Measurements from ENCODE around the gene NRIP1.

The NRIP1 gene

DNA sequence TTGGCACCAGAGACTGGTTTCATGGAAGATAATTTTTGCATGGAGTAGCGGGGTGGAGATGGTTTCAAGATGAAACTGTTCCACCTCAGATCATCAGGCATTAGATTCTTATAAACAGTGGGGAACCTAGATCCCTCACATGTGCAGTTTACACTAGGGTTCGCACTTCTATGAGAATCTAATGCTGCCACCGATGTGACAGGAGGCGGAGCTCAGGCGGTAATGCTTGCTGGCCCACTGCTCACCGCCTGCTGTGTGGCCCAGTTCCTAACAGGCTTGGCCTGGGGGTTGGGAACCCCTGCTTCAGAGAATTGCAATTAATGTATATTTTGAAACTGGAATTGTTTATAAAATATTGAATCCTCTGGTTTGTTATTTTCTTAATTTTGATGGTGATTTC is 92.1 kb downstream of the NRIP1 start:
- peaks cover 6% of the 10 kb centered on the region in 2 donors for H3K36me3 ChIP-seq (ENCODE audit: control insufficient read depth in 2 of 2, insufficient read depth in 2 of 2, low read length in 2 of 2)
- no peaks in the 10 kb centered on the region for H3K4me1 ChIP-seq (ENCODE audit: control insufficient read depth, insufficient read depth, low read length)
- H3K27me3 ChIP-seq (ENCODE audit: control insufficient read depth in 1 of 2, insufficient read depth in 2 of 2, low read length in 2 of 2): no peaks in the 10 kb centered on the region
- H3K4me3 ChIP-seq (ENCODE audit: low read length in 2 of 2): no peak overlapping the region
- H3K9ac ChIP-seq (ENCODE audit: low read length in 2 of 2): no peak overlapping the region
- no peaks in the 10 kb centered on the region for H3K9me3 ChIP-seq (ENCODE audit: control insufficient read depth in 2 of 2, low read length in 2 of 2)
- H3K27ac ChIP-seq (ENCODE audit: low read length): no peak overlapping the region

DNA sequence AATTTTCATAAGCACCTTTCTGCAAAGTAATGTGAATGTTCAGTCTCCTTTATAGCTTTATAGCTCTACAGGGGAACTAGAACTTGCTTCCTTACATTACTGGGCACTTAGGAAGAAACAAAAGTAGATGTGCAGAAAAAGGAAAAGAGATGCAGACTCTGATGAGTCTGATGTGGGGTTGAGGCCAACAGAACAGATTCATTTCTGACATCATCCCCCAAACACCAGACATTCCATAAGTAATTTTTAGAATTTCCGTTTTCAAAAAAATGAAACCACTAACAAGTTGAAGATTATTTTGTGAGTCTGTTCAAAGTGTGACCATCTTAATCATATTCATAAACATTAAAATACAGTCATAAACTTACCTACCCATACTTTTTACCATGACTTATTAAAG is 96.0 kb downstream of the NRIP1 start:
- no peaks in the 10 kb centered on the region for H3K27me3 ChIP-seq (ENCODE audit: control insufficient read depth in 1 of 2, insufficient read depth in 2 of 2, low read length in 2 of 2)
- no peaks in the 10 kb centered on the region for H3K4me1 ChIP-seq (ENCODE audit: control insufficient read depth, insufficient read depth, low read length)
- peaks cover 15 to 16% of the 10 kb centered on the region in 2 donors for H3K36me3 ChIP-seq (ENCODE audit: control insufficient read depth in 2 of 2, insufficient read depth in 2 of 2, low read length in 2 of 2)
- no peak overlapping the region for H3K4me3 ChIP-seq (ENCODE audit: low read length in 2 of 2)
- no peak overlapping the region for H3K27ac ChIP-seq (ENCODE audit: low read length)
- no peaks in the 10 kb centered on the region for H3K9me3 ChIP-seq (ENCODE audit: control insufficient read depth in 2 of 2, low read length in 2 of 2)
- no peak overlapping the region for H3K9ac ChIP-seq (ENCODE audit: low read length in 2 of 2)

DNA sequence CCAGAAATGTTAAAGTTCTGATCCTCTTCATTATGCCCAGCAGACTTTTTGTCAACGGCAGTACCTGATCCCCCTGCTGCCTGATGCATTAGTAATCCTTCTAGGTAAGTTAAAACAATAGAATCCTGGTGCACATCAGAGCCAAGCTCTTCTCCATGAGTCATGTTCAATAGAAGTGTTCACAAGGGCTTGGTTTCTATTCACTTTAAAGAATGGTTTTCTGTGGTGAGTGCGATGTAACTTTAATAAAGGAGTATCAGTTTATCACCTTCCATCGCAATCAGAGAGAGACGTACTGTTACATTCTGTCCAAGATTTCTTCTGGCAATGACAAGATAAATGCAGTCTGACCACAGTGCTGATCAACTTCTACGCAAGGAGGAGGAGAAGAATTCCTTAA is 96.8 kb downstream of the NRIP1 start:
- Histone ChIP-seq H3K27me3 (ENCODE audit: control insufficient read depth in 1 of 2, insufficient read depth in 2 of 2, low read length in 2 of 2) (no peaks in the 10 kb centered on the region), H3K36me3 (ENCODE audit: control insufficient read depth in 2 of 2, insufficient read depth in 2 of 2, low read length in 2 of 2) (peaks cover 15 to 16% of the 10 kb centered on the region in 2 donors), H3K9me3 (ENCODE audit: control insufficient read depth in 2 of 2, low read length in 2 of 2) (no peaks in the 10 kb centered on the region), H3K4me3 (ENCODE audit: low read length in 2 of 2) (no peak overlapping the region), H3K4me1 (ENCODE audit: control insufficient read depth, insufficient read depth, low read length) (no peaks in the 10 kb centered on the region), H3K9ac (ENCODE audit: low read length in 2 of 2) (no peak overlapping the region), H3K27ac (ENCODE audit: low read length) (no peak overlapping the region)

DNA sequence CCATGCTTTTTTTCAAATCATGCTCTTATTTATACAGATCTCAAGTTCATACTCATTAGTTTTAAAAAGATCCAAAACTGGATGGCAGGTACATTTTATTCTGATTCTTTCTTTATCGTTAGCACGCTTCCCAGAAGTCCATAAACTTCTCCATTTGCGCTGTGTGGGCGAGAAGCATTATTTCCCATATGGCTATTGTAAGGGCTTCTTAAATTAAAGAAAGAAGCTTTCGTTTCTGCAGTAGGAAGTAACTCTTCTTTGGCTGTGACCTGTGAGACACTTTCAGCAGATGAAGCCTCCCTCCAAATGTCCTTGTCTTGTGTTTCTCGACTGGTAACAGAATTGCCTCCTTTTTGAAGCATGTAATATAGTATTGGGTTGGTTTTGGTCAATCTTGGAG is 100.2 kb downstream of the NRIP1 start:
- Histone ChIP-seq H3K36me3 (ENCODE audit: control insufficient read depth in 2 of 2, insufficient read depth in 2 of 2, low read length in 2 of 2) (peaks cover 15 to 16% of the 10 kb centered on the region in 2 donors), H3K9ac (ENCODE audit: low read length in 2 of 2) (no peak overlapping the region), H3K4me1 (ENCODE audit: control insufficient read depth, insufficient read depth, low read length) (no peaks in the 10 kb centered on the region), H3K4me3 (ENCODE audit: low read length in 2 of 2) (no peak overlapping the region), H3K27me3 (ENCODE audit: control insufficient read depth in 1 of 2, insufficient read depth in 2 of 2, low read length in 2 of 2) (no peaks in the 10 kb centered on the region), H3K9me3 (ENCODE audit: control insufficient read depth in 2 of 2, low read length in 2 of 2) (no peaks in the 10 kb centered on the region), H3K27ac (ENCODE audit: low read length) (no peak overlapping the region)

DNA sequence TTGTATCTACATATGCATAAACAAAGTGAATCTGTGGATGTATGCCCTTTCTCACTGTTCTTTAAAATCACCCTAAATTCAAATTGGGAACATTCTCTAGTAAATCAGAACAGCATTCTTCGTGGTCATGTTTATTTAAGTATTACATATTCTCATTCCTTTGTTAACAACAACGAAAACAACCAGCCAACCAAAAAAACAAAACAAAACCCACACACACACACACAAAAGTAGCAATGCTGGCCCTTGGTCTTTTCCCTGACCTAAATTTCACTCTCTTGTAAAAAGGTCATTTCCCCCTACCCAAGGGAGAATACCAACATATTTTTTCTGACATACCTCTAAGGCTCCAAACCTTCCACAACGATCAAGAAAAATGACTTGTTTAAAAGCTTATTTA is 102.6 kb downstream of the NRIP1 start:
- H3K4me1 ChIP-seq (ENCODE audit: control insufficient read depth, insufficient read depth, low read length): no peaks in the 10 kb centered on the region
- H3K9ac ChIP-seq (ENCODE audit: low read length in 2 of 2): no peak overlapping the region
- peaks cover 5% of the 10 kb centered on the region in 2 donors for H3K36me3 ChIP-seq (ENCODE audit: control insufficient read depth in 2 of 2, insufficient read depth in 2 of 2, low read length in 2 of 2)
- no peak overlapping the region for H3K27ac ChIP-seq (ENCODE audit: low read length)
- no peak overlapping the region for H3K4me3 ChIP-seq (ENCODE audit: low read length in 2 of 2)
- no peaks in the 10 kb centered on the region for H3K27me3 ChIP-seq (ENCODE audit: control insufficient read depth in 1 of 2, insufficient read depth in 2 of 2, low read length in 2 of 2)
- no peaks in the 10 kb centered on the region for H3K9me3 ChIP-seq (ENCODE audit: control insufficient read depth in 2 of 2, low read length in 2 of 2)

DNA sequence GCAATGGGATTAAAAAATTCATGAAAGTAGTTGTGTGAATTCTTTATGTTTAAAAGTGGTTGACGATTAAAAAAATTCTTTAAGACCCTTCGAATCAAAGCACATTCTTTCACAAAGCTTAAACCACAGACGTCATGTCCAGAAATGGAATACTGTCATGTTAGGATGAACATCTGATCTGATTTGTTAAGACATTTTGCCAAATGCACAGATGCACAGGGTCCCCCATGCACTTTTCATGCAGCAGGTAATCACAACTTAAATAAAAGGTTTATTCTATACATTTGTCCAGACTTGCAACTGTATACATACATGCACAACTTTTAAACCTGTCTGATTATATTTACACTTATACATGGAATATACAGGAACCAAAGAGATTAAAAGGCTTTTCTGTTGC is 103.3 kb downstream of the NRIP1 start:
- peaks cover 6% of the 10 kb centered on the region for H3K4me1 ChIP-seq (ENCODE audit: control insufficient read depth, insufficient read depth, low read length)
- H3K9me3 ChIP-seq (ENCODE audit: control insufficient read depth in 2 of 2, low read length in 2 of 2): no peaks in the 10 kb centered on the region
- no peak overlapping the region for H3K9ac ChIP-seq (ENCODE audit: low read length in 2 of 2)
- H3K36me3 ChIP-seq (ENCODE audit: control insufficient read depth in 2 of 2, insufficient read depth in 2 of 2, low read length in 2 of 2): peaks cover 0 to 2% of the 10 kb centered on the region in 2 donors
- no peaks in the 10 kb centered on the region for H3K27me3 ChIP-seq (ENCODE audit: control insufficient read depth in 1 of 2, insufficient read depth in 2 of 2, low read length in 2 of 2)
- no peak overlapping the region for H3K27ac ChIP-seq (ENCODE audit: low read length)
- H3K4me3 ChIP-seq (ENCODE audit: low read length in 2 of 2): no peak overlapping the region

DNA sequence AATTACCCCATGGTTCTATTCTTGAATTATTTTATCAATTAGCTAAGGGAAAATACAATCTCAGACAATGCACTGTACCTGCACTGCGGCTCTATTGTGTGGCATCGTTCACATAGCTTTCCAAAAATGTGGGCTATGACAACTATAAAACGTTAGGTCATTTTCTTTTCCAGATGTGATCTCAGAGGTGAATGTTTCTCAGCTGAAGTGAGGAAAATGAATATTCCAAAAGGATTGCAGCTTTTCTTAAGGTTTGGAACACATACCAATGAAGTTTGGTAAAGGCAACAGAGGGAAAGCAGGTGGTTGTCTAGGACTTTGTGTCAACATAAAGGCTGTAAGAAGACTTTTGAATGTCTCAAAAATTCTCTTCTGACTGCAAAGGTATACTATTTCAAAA is 105.5 kb downstream of the NRIP1 start:
- no peaks in the 10 kb centered on the region for H3K9me3 ChIP-seq (ENCODE audit: control insufficient read depth in 2 of 2, low read length in 2 of 2)
- no peaks in the 10 kb centered on the region for H3K27me3 ChIP-seq (ENCODE audit: control insufficient read depth in 1 of 2, insufficient read depth in 2 of 2, low read length in 2 of 2)
- no peak overlapping the region for H3K4me3 ChIP-seq (ENCODE audit: low read length in 2 of 2)
- H3K27ac ChIP-seq (ENCODE audit: low read length): no peak overlapping the region
- peaks cover 10% of the 10 kb centered on the region for H3K4me1 ChIP-seq (ENCODE audit: control insufficient read depth, insufficient read depth, low read length)
- H3K36me3 ChIP-seq (ENCODE audit: control insufficient read depth in 2 of 2, insufficient read depth in 2 of 2, low read length in 2 of 2): no peaks in the 10 kb centered on the region
- H3K9ac ChIP-seq (ENCODE audit: low read length in 2 of 2): no peak overlapping the region

DNA sequence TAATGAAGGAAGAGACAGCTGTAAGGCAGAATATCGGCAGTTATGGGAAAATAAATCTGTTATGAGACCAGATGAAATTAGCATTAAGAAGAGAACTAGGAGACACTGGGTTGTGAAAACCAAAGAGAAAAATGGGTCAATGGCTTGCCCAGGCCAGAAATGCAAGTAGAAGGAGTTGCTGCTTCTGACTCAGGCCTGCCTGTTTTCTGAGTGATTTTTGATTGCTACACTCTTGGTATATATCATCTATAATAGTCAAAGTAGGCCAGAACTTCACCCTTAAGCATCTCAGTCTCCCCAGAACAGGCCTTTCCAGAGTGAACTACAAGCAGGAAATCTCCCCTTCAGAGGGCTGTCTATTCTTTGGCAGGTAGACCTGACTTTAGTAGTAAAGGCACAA is 107.0 kb downstream of the NRIP1 start:
- no peaks in the 10 kb centered on the region for H3K27me3 ChIP-seq (ENCODE audit: control insufficient read depth in 1 of 2, insufficient read depth in 2 of 2, low read length in 2 of 2)
- H3K9me3 ChIP-seq (ENCODE audit: control insufficient read depth in 2 of 2, low read length in 2 of 2): no peaks in the 10 kb centered on the region
- no peak overlapping the region for H3K9ac ChIP-seq (ENCODE audit: low read length in 2 of 2)
- no peak overlapping the region for H3K4me3 ChIP-seq (ENCODE audit: low read length in 2 of 2)
- H3K4me1 ChIP-seq (ENCODE audit: control insufficient read depth, insufficient read depth, low read length): peaks cover 10% of the 10 kb centered on the region
- H3K27ac ChIP-seq (ENCODE audit: low read length): no peak overlapping the region
- no peaks in the 10 kb centered on the region for H3K36me3 ChIP-seq (ENCODE audit: control insufficient read depth in 2 of 2, insufficient read depth in 2 of 2, low read length in 2 of 2)

DNA sequence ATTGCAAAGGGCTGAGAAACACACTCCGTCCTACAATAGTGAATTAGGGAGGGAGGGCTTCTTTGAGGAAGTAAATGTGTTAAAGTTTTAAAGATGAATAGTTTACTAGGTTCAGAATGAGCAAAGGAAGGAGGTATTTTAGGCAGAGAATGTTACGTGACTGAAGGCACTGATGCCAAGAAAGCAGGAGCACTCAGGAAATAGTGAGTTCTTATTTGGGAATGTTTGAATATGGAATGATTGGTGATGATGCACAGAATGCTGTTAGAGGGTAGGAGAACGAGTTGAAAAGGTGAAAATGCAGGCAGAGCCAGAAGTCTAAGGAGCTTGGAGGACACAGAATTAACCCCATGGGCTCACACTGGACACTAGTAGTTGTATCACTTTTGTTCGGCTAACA is 108.0 kb downstream of the NRIP1 start:
- Histone ChIP-seq H3K27ac (ENCODE audit: low read length) (no peak overlapping the region), H3K4me3 (ENCODE audit: low read length in 2 of 2) (no peak overlapping the region), H3K9ac (ENCODE audit: low read length in 2 of 2) (no peak overlapping the region)

DNA sequence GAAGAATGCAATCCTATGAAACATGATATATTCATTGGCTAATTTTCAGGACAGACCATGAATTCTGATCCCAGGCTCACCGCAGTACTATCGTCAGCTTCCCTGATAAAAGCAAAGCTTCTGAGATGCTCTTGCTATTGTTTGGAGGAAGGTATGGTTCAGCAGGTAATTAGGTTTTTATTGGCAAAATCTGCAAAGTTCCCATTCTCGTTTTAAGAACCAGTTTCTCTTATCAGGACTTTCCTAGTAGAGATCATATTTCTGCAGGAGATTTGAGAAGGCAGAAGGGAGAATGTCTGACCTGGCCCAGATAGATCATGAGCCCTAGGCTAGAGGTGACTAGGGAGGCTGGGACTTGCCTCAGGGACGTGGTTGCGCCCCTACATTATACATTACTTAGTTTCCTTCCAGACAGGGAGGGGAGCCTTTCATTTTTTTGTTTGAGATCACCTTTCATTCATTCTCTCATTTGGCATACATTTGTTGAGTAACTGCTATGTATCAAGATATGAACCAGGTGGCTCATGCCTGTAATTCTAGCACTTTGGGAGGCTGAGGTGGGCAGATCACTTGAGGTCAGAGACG is 108.8 kb downstream of the NRIP1 start:
- H3K27ac ChIP-seq (ENCODE audit: low read length): no peak overlapping the region

More for the DNA sequence above, 108.0 kb downstream of the NRIP1 start:
- H3K9me3 ChIP-seq (ENCODE audit: control insufficient read depth in 2 of 2, low read length in 2 of 2): no peaks in the 10 kb centered on the region
- H3K27me3 ChIP-seq (ENCODE audit: control insufficient read depth in 1 of 2, insufficient read depth in 2 of 2, low read length in 2 of 2): no peaks in the 10 kb centered on the region
- H3K4me1 ChIP-seq (ENCODE audit: control insufficient read depth, insufficient read depth, low read length): peaks cover 10% of the 10 kb centered on the region
- H3K36me3 ChIP-seq (ENCODE audit: control insufficient read depth in 2 of 2, insufficient read depth in 2 of 2, low read length in 2 of 2): no peaks in the 10 kb centered on the region

DNA sequence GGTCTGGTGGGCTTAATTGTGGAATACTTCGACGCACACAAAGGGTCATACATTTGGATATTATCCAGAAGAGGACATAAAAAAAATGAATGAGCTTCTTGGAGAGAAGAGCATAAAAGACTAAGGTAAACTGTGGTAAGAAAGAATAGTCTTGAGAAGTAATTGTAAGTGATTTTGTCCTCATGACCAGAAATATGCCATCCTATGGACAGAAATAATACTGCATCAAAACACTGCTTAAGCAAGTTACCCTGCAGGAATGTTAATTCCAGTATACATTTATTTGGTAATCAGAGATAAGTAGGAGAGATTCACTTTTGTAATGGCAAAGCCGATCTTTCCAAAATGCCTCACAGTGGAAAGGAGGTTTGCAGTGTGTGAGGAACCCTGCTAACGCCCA is 111.9 kb downstream of the NRIP1 start:
- no peaks in the 10 kb centered on the region for H3K27me3 ChIP-seq (ENCODE audit: control insufficient read depth in 1 of 2, insufficient read depth in 2 of 2, low read length in 2 of 2)
- no peak overlapping the region for H3K9ac ChIP-seq (ENCODE audit: low read length in 2 of 2)
- H3K36me3 ChIP-seq (ENCODE audit: control insufficient read depth in 2 of 2, insufficient read depth in 2 of 2, low read length in 2 of 2): no peaks in the 10 kb centered on the region
- H3K4me1 ChIP-seq (ENCODE audit: control insufficient read depth, insufficient read depth, low read length): peaks cover 10% of the 10 kb centered on the region
- H3K4me3 ChIP-seq (ENCODE audit: low read length in 2 of 2): no peak overlapping the region
- peaks cover 0 to 2% of the 10 kb centered on the region in 2 donors for H3K9me3 ChIP-seq (ENCODE audit: control insufficient read depth in 2 of 2, low read length in 2 of 2)
- no peak overlapping the region for H3K27ac ChIP-seq (ENCODE audit: low read length)

More for the DNA sequence above, 108.8 kb downstream of the NRIP1 start:
- Histone ChIP-seq H3K27me3 (ENCODE audit: control insufficient read depth in 1 of 2, insufficient read depth in 2 of 2, low read length in 2 of 2) (no peaks in the 10 kb centered on the region), H3K36me3 (ENCODE audit: control insufficient read depth in 2 of 2, insufficient read depth in 2 of 2, low read length in 2 of 2) (no peaks in the 10 kb centered on the region), H3K4me1 (ENCODE audit: control insufficient read depth, insufficient read depth, low read length) (peaks cover 10% of the 10 kb centered on the region), H3K4me3 (ENCODE audit: low read length in 2 of 2) (no peak overlapping the region), H3K9ac (ENCODE audit: low read length in 2 of 2) (no peak overlapping the region), H3K9me3 (ENCODE audit: control insufficient read depth in 2 of 2, low read length in 2 of 2) (no peaks in the 10 kb centered on the region)

Data from stomach smooth muscle (tissue), 2 donors.